ENCODE data around the gene CCDC167. TPM values are rescaled to one million over a fixed set of nuclear protein-coding genes. Genes with fewer than 3 reads are reported as not detected.

CCDC167 gene
- total RNA-seq, 1 donor from 2014 or later: 73.1 TPM

DNA sequence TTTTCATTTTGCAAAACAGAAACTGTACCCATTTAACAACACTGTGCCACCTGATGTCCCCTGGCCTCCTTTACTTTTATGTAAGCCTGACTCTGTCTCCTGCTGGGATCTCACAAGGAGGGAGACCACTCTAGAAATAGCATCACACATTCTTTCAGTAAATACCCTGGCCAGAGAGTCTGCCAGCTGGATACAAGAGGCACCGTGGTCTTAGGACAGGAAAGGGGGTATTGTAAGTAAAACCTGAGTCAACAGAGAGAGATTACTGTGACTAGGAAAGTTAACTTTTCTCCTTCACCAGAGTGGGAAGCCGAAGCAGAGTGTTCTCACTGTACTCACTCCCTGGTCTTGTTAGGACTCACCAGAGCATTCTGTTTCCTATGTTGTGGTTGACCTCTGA lies 38.9 kb downstream of the CCDC167 start:
- DNase-seq (ENCODE audit: low read depth, low spot score): no peak
- no peaks in the 10 kb centered on the region for H3K4me1 Mint-ChIP-seq
- H3K27me3 Mint-ChIP-seq (ENCODE audit: low read depth): no peaks in the 10 kb centered on the region
- peaks cover 21% of the 10 kb centered on the region for H3K36me3 Mint-ChIP-seq (ENCODE audit: low read depth)
- H3K27ac Mint-ChIP-seq (ENCODE audit: unreplicated experiment): no peak overlapping the region
- no peak overlapping the region for H3K4me3 Mint-ChIP-seq
- TF ChIP-seq, protein P1, sequence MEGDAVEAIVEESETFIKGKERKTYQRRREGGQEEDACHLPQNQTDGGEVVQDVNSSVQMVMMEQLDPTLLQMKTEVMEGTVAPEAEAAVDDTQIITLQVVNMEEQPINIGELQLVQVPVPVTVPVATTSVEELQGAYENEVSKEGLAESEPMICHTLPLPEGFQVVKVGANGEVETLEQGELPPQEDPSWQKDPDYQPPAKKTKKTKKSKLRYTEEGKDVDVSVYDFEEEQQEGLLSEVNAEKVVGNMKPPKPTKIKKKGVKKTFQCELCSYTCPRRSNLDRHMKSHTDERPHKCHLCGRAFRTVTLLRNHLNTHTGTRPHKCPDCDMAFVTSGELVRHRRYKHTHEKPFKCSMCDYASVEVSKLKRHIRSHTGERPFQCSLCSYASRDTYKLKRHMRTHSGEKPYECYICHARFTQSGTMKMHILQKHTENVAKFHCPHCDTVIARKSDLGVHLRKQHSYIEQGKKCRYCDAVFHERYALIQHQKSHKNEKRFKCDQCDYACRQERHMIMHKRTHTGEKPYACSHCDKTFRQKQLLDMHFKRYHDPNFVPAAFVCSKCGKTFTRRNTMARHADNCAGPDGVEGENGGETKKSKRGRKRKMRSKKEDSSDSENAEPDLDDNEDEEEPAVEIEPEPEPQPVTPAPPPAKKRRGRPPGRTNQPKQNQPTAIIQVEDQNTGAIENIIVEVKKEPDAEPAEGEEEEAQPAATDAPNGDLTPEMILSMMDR (conservative IDR thresholded peaks at IDR 0.05): no peak
- no peaks in the 10 kb centered on the region for H3K9me3 Mint-ChIP-seq

DNA sequence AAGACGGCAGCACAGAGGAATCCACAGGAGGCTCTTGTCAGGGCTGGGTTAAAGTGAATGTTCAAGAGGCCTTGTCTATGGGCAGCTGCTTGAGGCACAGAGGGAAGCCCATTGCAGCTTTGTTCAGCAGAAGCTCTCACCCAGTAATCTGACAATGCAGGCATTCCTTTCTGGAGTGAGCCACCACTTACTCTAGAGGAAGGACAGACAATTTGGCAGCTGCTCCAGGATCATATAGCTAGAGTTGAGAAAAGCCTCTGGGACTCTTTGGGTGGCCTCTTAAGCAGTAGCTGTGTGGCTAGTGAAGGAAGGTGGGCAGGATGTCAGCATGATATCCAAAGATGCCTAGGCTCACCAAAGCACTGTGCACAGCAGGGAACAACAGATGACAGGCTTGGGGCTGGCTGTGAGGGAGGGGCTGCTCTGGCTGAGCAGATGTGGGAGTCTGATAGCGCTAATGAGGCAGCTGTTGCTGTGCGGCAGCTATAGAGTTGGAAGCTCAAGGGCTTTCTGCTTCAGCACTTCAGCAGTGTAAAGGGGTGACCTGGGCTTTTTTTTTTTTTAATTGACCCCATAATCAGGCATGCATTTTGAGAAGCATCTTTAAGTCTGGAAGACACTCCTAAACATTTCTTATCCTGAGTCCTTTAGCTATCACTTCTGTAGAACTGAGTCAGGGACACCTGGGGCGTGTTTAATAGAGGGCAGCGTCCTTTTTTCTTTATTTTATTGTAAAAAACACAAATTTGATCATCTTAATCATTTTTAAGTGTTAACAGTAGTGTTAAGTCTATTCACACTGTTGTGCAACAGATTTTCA lies 39.5 kb downstream of the CCDC167 start:
- H3K27ac Mint-ChIP-seq (ENCODE audit: unreplicated experiment): peak overlapping the region; percentile 19

DNA sequence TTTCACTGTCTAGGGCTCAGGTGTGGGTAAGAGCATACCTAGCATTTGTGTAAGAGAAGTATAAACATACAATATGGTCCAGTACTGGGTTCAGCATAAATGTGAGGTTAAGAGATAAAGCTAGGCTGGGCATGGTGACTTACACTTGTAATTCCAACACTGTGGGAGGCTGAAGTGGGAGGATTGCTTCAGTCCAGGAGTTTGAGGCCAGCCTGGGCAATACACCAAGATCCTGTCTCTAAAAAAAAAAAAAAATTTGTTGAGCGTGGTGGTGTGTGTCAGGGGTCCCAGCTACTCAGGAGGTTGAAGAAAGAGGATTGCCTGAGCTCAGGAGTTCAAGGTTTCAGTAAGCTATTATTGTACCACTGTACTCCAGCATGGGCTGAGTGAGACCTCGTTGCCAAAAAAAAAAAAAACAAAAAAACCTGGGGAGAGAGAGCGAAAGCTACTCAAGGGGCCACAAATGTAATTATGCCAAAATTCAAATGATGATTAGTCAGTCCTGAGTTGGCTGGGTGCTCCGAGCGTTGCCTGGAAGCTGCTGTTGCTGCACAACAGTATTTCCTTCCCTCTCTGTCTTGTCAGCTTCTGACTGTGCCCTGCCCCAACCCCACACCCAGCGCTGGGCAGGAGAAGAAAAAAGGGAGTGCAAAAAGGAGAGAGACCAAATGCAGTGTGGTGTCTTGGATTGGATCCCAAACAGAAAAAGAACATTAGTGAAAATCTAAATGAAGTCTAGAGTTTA lies 42.7 kb downstream of the CCDC167 start:
- TF ChIP-seq, protein P1 (conservative IDR thresholded peaks at IDR 0.05): no peak
- DNase-seq (ENCODE audit: low read depth, low spot score): no peak
- Mint-ChIP-seq H3K27me3 (ENCODE audit: low read depth) (no peaks in the 10 kb centered on the region), H3K4me3 (no peak overlapping the region), H3K36me3 (ENCODE audit: low read depth) (peaks cover 12% of the 10 kb centered on the region), H3K27ac (ENCODE audit: unreplicated experiment) (no peak overlapping the region), H3K4me1 (no peaks in the 10 kb centered on the region), H3K9me3 (no peaks in the 10 kb centered on the region)

More for the DNA sequence above, 39.5 kb downstream of the CCDC167 start:
- Mint-ChIP-seq H3K27me3 (ENCODE audit: low read depth) (no peaks in the 10 kb centered on the region), H3K36me3 (ENCODE audit: low read depth) (peaks cover 19% of the 10 kb centered on the region), H3K9me3 (no peaks in the 10 kb centered on the region), H3K4me3 (no peak overlapping the region), H3K4me1 (no peaks in the 10 kb centered on the region)
- DNase-seq (ENCODE audit: low read depth, low spot score): no peak
- TF ChIP-seq, protein P1 (conservative IDR thresholded peaks at IDR 0.05): no peak

DNA sequence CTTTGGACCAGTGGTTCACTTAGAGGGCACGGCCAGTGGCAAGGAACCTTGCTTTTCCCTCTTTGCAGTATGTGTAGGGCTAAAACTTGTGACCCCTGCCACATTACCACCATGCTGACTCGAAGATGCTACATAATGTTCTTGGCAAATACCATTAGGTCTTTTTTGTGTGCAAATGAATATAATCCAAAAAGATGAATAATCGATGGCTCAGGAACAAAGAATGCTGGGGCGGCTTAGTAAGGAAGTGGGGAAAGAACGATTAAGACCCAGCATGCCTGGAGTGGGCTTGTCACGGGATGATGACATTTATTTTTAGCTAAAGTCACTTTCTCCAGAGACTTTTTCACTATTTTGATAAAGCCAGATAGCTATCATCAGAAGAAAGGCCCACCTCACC lies 43.6 kb downstream of the CCDC167 start:
- Mint-ChIP-seq H3K4me1 (no peaks in the 10 kb centered on the region), H3K4me3 (no peak overlapping the region), H3K27ac (ENCODE audit: unreplicated experiment) (no peak overlapping the region), H3K36me3 (ENCODE audit: low read depth) (peaks cover 12% of the 10 kb centered on the region), H3K27me3 (ENCODE audit: low read depth) (no peaks in the 10 kb centered on the region), H3K9me3 (no peaks in the 10 kb centered on the region)
- no peak for DNase-seq (ENCODE audit: low read depth, low spot score)
- TF ChIP-seq, protein P1 (conservative IDR thresholded peaks at IDR 0.05): no peak

DNA sequence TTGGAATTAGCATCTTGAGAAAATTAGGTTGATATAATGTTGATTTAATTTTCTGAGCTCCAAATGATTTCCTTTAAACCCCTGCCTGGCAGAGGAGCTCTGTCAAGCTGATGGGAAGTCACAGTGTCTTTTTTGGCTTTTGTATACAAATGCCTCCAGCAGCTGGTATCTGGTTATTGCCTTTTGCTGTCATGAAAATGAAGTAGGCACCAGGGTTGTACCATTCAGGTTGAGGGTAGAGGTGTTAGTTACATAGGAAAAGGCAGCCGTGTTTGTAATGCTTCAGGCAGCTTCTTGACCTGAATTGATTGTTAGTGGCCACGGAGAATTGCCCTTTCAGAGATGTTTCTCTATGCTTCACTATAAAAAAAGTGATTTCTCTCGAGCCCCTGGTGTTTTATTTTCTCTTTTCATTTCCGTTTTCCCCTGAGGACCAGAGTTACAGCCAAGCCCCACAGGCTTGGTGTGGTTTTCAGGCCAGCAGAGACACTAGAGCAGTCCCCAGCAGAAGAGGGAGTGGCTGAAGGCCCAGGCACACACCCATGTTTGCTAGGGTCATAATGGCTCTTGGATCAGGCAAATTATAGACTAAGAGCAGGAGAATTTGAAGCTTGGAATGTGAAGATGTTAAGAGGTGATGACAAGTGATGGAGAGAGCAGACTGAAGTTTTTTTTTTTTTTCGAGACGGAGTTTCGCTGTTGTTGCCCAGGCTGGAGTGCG lies 45.1 kb downstream of the CCDC167 start:
- no peaks in the 10 kb centered on the region for H3K4me1 Mint-ChIP-seq
- peaks cover 12% of the 10 kb centered on the region for H3K36me3 Mint-ChIP-seq (ENCODE audit: low read depth)

More for the DNA sequence above, 45.1 kb downstream of the CCDC167 start:
- Mint-ChIP-seq H3K4me3 (no peak overlapping the region), H3K27ac (ENCODE audit: unreplicated experiment) (no peak overlapping the region), H3K27me3 (ENCODE audit: low read depth) (no peaks in the 10 kb centered on the region), H3K9me3 (no peaks in the 10 kb centered on the region)
- TF ChIP-seq, protein P1 (conservative IDR thresholded peaks at IDR 0.05): no peak
- DNase-seq (ENCODE audit: low read depth, low spot score): no peak
